Fibroblast of villous mesenchyme (primary cell): Measurements from ENCODE around the gene TMEM92. TPM values are rescaled to one million over a fixed set of nuclear protein-coding genes. Genes with fewer than 3 reads are reported as not detected.

Experiments used
- DNase-seq: peaks from one replicate; pipeline ENCODE4 v3.0.0-alpha.2; 2010; ENCODE audit warnings: low read depth
- H3K4me3 ChIP-seq: 2 replicates; pipeline ENCODE4 v1.5.1; 2011; ENCODE audit warnings: low read depth, mild to moderate bottlenecking, low read length
- CTCF ChIP-seq: IDR thresholded peaks from 2 replicates; pipeline ENCODE4 v1.5.1; 2012; ENCODE audit warnings: low read depth, mild to moderate bottlenecking, low read length; ENCODE audit not compliant: insufficient read depth
- total RNA-seq: library from RNA; depleted of rRNA; stranded (reverse); fragments of >200 nt; gene quantifications from 2 replicates; pipeline ENCODE4 v1.2.3, GENCODE V29; 2012

TMEM92 gene
- under 0.01 TPM in 1 of 2 replicates, not detected in the other for total RNA-seq

- peak within 1 kb of the TSS; percentile 66 for H3K4me3 ChIP-seq
- TF ChIP-seq CTCF, result no peak
- no peak for DNase-seq
Measured at GRCh38 chr17:50274142-50274896, at the start of gene TMEM92. Gene TMEM92 (plus strand): TSS chr17:50274466. CDS start chr17:50274502, 36 bp downstream.

- no peak for TF ChIP-seq CTCF
- no peak overlapping the region for H3K4me3 ChIP-seq
- no peak for DNase-seq
Measured at GRCh38 chr17:50225701-50226240, 48.5 kb upstream of the TMEM92 start.

GRCh38 chr17:50234581-50234980 is 39.7 kb upstream of the TMEM92 start:
- TF ChIP-seq CTCF, result no peak
- DNase-seq, result no peak
- H3K4me3 ChIP-seq, result no peak overlapping the region

- DNase-seq, result no peak
- H3K4me3 ChIP-seq, result no peak overlapping the region
- no peak for TF ChIP-seq CTCF
Measured at GRCh38 chr17:50237901-50238300, 36.4 kb upstream of the TMEM92 start.

GRCh38 chr17:50238601-50239280 is 35.5 kb upstream of the TMEM92 start:
- DNase-seq, result no peak
- no peak for TF ChIP-seq CTCF
- no peak overlapping the region for H3K4me3 ChIP-seq

- TF ChIP-seq CTCF, result no peak
- no peak overlapping the region for H3K4me3 ChIP-seq
- no peak for DNase-seq
Measured at GRCh38 chr17:50239937-50240336, 34.3 kb upstream of the TMEM92 start.
